Ramos (cell line): Measurements from ENCODE around the gene ATXN7.

ENCODE experiments used
- in situ Hi-C: fragments of 300-500 bp; cut with MboI; formaldehyde crosslinking; loops from one replicate; pipeline ENCODE4 v1.14.3; 2022; ENCODE audit warnings: low sequenced_read_pairs; ENCODE audit not compliant: unreplicated experiment

Gene ATXN7

DNA sequence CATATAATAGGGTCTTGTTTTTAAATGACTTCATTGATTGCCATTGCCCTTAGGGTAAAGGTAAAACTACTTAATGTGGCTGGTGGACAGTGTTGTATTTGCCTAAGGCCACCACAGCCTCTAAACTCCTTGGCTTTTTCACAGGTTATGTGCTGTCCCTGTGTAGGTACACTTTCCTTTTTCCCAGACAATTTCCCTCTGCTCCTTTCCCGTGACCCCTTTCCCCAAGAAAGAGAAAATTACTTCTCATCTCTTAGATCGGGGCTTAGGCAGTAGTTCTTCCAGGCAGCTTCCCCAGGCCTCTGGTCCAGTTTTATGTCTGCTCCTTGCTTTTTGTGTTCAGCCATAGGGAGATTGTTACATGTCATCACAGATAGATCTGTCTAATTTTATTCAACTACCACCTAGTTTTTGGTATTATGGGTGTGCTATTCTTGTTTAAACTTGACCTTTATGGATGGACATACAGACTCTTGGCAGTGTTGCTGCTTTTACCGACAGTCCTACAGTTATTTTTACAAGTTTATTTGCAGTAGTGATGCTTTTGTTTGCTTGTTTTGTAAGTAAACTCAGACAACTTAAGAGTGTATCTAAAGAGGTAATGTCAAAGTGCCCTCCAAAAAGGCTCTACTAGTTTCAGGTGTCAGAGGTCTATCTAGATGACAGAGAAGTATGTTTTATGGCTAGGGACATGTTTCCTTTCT is 69.0 kb downstream of the ATXN7 start:
- in situ Hi-C loops = no loop called here

DNA sequence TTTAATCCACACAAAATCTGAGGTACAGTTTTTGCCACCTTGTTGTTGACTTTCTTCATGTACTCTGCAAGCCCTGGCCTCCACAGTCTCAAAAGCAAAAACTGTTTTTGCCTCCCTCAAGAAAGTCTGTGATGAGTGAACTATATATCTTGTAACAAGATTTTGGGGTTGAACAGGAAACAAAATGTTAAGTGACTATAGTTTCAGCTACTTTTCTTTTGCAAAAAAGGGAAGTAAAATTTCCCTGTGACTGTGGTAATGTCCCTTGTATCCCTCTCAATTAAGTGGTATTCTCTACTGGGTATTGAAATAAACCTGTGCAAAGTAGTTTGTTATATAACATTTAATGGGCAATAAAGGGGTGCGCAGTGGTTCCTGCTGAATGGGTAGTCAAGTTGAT is 69.8 kb downstream of the ATXN7 start:
- in situ Hi-C loops = no loop called here

DNA sequence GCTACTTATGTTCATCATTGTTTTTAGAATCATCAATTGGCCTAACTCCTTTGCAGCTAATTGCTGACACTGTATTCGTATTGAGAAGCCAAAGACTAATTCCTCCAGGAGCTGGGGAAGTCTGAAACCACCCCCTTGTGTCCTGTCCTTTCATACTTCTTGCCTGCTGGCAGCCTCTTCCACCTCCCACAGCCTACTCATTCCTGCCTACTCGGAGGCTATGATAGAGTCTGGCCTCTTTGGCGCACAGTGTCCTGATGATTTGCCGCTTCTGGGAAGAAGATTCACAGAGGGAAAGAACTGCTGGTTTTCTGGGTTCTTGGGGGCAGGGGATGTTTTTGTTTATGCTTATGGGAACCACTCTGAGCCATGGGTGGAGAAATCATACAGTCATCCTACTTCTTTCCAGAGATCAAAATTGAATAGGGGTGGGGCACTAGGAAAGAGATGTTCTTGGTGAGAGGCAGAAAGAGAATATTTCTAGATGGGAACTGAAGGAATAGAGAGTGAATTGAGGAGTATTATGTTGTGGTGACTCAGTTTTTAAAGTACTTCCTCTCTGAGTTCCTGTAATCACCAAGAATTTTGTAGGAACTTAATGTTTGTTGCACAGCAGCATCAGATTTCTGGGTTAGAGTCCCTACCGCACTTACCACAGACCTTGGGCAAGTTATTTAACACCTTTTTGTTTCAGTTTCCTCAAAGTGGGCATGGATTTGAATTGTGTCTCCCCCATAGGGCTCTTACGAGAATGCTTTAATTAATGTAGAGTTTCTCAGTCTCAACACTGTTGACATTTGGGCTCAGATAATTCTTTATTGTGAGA is 70.6 kb downstream of the ATXN7 start:
- in situ Hi-C loops = no loop called here

DNA sequence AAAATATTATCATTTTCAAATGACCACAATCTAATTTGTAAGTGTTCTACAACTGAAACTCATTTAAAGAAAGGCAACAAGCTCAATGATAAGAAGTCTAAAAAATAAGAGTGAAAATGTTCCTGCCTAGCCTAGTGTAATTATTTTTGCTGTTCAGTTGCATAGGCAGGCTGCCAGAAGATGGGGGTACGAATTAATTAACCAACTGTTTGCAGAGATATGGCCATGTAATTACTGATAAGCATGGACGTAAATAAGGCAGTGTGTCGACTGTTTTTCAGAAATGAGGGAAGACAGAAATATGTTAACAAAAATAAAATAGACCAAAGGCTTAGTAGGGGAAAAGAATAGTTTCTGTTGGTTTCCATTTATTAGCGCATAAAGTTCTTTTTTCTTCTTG is 73.3 kb downstream of the ATXN7 start:
- in situ Hi-C loops = no loop called here

DNA sequence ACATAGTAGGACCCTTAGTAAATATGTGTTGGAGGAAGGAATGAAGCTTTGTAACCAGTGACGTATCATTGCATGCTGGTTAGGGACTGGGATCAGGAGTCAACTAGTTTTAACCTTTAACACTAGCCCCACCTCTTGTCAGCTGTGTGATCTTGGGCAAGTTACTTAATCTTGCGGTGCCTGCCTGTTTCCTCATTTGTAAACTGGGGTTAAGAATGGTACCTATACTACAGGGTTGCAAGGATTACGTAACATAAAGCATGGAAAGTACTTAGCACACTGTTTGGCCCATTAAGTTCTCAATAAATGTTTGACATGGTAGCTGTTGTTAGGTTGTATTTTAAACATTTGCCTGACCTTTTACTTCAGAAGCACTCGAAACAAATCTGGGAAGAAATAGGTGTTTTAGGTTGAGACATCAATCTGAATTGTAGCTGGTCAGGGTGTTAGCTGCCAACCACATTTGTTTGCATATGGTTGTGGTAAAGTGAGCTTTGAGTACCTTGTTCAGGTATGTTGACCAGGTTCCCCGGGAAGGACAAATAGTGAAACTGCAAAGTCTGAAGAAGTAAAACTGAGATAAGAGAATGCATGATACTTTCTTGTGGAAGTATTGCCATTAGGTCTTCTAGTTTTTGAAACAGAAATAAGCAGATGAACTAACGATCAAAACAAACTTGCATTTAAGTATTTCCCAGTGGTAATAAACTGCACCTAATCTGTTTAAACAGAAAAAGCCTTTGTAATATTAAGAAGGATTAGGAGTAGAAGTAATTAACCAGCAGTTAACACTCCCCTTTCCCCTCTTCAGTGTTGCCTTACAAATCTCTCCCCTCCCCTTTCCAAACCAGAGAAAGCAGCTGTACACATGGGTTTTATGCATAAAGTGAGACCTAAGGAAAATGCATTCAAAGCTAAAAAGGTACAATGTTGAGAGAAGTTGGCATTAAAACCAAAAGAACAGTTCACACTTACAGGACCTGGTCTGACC is 74.3 kb downstream of the ATXN7 start:
- in situ Hi-C loops = no loop called here

DNA sequence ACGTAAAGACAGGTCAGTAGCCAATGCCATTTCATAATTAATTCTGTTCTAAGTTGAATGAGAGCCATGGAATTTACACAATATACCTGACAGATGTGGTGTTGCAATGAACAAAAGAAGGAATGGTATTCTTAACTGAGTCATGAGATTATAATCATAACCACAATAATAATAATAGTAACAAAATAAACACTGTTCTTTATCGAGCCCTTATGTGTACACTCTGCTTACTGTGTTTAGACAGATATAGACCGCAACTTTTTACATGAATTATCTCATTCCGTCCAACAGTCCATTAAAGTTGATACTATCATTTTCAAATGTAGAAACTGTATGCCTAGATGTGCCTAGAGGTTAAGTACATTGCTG is 76.7 kb downstream of the ATXN7 start:
- in situ Hi-C loops = no loop called here

DNA sequence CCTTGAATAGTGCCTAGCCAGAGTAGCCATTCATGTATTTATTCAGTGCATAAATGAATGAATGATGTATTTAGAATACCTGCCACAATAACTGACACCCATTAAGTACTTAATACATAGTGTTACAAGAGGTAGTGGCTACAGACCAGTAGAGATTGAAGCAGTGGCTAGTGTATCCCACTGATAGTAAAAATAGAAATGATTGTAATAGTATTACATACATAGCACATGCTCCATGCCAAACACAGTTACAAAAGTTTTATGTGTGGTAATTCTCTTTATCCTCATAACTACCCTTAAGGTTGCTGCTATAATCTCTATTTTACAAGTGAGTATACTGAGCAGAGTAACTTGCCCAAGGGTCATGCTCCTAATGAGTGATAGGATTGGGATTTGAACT is 78.9 kb downstream of the ATXN7 start:
- in situ Hi-C loops = no loop called here

DNA sequence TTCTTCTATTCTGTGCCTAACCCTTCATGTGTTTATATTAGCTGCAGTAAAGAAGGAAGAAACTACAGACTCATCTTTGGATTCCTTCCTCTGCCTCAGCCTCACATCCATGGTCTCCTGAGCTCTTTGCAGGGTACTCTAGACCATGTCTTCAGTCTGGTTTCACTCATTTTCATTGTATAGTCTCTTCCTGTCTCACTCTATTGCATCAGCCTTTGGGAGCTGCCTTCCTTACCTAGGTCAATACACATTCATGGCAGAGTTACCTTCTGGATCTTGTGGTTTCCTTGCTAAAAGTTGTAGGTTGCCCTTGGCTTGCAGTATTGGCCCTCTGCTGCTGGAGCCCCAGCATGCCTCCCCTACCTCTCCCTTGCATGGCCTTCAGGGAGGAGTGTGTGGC is 80.0 kb downstream of the ATXN7 start:
- in situ Hi-C loops = no loop called here

DNA sequence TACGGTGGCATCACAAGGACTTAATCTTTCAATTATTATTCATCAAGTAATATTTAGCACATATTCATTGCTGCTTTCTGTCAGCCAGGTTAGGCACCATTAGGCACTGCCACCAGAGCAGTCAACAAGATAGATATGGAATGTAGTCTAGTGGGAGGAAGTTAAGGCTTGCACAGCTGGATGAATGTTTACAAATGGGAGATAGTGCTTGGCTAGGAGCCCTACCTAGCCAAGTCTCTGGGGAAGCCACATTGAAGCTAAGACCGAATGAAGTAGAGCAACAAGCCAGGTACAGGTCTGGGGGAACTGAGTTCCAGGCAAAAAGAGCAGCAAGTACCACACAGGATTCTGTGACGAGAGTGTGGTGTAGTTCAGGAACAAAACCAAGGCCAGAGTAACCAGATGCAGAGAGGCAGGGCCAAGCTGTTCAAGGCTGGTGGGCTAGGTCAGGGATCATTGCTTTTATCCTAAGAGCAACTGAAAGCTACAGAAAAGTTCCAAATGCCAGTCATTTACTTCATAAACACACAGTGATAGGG is 82.0 kb downstream of the ATXN7 start:
- in situ Hi-C loops = no loop called here

DNA sequence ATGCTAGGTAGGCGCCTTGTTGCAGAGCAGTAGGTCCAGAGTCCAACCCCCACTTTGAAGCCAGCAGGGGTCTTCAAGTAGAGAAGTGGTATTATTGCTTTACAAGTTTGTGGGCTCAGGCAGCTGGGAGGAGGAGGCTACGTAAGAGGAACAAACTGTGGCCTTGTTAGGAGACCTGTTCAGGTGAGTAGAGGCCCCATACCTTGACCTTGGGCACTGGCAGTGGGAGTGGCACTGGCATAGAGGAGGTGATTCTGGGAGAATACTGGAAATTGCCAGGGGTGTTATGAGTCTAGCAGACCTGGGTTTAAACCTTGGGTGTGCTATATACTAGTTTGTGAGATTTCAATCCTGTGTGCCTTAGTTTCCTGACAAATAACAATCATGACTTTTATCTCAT is 83.1 kb downstream of the ATXN7 start:
- in situ Hi-C loops = no loop called here

DNA sequence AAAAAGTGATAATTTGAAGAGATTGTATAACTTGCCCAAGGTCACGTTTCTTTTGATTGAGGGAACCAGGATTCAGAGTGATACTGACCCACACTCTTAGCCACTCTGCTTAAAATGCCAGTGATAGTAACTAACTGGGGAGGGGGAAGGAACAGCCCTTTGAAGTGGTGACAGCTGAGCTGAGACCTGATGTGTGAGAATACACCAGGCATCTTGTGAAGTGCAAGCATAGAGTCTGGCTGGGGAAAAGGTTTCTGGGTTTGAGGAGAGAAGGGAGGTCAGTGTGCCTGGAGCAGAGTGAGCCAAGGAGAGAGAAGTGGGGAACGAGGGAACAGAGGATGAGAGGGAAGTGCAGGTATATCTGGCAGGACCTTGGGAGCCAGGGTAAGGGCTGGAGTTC is 83.9 kb downstream of the ATXN7 start:
- in situ Hi-C loops = no loop called here

DNA sequence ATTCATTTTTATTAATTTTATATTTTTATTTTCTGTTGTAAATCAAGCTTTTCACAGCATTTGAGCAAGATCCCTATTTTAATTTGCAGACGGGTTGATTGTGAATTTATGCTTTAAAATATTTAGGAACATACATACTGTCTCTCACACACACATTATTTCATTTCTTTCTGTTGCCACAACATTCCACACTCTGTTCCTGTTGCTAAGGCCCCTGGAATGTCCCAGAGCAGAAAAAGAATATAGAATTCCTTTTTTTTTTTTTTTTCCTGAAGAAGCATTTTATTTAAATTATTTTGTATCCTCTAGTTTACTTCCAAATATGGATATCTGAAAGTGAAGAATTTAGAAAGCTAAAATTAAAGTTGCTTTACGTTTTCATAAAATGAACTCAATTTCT is 85.3 kb downstream of the ATXN7 start:
- in situ Hi-C loops = no loop called here

DNA sequence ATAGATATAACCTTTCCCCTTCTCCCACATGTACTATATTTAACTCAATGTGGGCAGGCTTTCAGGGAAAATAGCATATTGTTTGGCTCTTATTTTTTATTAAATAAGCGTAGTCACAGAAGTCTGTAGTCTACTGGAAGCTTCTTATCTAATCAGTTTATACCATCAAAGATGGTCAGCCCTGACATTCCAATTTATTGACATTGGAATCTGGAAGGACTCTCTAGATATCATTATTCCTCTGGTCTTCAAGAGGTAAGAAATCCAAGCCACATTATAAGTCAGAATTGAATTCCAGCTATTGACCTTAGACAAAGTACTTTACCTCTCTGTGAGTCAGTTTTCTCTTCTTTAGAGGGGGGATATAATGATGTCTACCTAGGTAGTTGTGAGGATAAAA is 87.0 kb downstream of the ATXN7 start:
- in situ Hi-C loops = no loop called here

DNA sequence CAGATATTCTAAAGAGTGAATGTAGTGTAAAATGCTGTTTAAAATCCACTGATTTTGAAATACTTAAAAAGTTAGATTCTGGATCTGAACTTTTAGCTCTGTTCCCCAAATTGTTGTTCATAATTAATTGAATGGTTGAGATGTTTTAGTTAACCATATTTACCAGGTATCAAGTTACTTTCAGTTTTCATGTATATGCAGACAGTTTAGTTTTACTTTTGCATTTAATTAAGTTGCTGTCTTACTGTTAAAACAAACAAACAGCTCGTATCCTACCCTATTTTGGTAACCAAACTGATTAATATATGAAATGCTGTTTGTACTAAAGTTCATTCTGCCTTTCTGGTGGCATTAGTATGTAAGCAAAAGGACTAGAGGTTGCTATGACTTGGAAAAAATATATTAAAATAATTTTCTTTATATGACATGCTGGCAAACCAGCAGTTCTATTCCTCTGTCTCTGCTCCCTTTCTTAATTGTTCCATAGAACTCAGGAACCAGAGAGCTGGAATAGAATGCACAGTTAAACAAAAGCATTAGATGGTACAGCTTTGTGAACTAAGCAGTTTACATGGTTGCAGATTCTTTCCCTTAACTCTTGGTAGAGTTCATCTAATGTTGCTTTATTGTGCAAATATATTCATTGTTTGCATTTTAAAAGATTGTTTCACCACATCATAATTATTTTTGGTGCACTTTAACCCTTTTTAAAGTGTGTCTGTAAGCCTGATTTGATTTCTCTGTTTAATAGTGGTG is 88.0 kb downstream of the ATXN7 start:
- in situ Hi-C loops = no loop called here

DNA sequence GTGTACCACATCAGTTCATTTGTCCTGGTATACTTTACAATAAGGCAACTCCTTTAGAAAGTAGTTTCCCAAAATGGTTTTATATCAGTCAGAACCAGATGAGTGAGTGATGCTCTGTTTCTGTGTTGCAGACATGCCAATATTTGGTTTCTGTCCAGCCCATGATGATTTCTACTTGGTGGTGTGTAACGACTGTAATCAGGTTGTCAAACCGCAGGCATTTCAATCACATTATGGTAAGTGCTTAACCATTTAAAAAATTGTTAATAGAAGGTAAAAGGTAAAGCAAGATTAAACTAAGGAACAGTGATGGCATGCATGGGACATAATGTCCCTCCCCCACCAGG is 88.6 kb downstream of the ATXN7 start:
- in situ Hi-C loops = no loop called here

DNA sequence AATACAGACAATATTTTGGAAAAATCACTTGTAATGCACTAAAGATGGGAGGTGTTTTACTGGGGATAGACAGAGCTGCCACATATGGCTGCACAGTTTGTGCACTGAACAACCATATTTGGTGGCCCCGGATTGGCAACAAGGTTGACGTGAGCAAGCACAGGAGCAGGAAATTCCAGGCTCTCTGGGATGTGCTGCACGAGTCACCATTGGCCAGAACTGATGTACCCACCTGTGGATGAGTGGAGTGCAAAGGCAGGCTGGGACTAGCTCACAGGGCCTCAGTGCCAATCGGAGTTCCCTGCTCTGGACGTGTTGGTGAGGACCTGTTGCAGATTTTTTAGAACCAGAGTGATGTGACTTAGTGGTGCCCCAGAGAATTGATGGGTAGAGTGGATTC is 90.5 kb downstream of the ATXN7 start:
- in situ Hi-C loops = no loop called here

DNA sequence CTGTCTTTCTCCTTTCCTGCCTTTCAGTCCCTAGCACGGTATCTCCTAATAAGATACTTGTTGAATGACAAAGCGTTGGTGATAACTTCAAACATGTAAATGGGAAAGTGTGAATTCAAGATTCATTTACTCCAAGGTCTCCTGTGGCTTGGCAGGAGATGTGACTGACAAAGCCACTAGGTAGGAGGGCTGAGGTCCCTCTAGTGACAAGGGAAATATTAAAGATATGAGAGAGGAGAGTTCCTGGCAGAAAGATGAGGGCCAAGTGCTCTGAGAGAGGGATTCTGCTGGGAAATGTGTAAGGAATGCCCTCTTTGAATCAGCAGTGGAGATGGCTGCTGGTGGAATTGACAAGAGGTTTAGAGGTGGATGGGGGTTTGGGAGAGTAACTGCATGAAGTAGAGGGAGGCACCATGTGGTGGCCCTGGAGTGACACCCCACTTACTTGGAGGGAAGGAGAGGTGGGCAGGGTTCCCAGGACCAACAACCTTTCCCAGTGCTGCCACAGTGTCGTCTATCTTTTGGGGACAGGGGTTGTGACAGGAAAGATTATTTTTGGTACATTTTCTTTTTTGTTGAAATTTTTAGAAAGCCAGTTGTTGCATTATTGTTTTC is 91.5 kb downstream of the ATXN7 start:
- in situ Hi-C loops = no loop called here

DNA sequence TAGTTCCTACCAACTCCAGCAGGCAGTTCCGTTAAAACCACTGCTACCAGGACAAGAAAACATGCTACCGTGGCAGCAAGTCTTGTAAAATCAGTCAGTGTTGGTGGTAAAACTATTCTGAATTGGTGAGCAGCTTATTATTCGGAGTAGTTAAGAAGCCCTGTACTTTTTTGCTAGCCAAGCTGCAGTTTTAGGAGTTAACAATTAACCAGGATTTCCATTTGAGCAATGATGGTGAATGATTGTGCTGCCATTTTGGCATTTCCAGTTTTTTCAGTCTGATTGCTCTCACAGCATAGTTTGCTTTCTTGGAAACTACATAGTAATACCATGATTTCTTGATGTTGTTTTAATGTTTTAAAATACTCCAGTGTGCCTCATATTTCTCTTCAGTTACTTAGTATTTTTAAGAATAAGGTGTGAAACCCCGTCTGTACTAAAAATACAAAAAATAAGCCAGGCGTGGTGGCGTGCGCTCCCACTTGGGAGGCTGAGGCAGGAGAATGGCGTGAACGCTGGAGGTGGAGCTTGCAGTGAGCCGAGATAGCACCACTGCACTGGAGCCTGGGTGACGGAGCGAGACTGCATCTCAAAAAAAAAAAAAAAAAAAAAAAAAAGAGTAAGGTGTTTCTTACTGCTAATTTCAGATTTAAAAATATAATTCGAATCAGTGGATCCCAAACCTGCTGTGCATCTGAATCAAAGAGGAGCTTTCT is 92.3 kb downstream of the ATXN7 start:
- in situ Hi-C loops = no loop called here

DNA sequence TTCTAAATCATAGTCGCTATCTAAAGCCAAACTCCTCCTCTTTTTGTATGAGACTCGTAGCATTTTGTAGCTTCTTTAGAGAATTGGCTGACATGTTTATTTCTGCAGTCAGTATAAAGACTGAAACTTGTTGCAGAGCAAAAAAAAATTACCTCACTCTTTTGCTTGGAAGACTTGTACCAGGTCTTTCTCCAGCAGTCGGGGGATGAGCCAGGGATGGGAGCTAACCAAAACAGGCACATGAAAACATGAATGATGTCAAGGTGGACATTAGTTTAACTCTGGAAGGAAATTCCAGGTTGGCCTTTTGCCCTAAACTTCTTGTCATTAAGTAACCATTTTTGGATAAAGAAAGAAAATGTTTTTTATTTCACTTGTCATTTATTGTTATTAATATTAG is 95.5 kb downstream of the ATXN7 start:
- in situ Hi-C loops = no loop called here
